Measurements from ENCODE around the gene SYS1. TPM values are rescaled to one million over a fixed set of nuclear protein-coding genes. Genes with fewer than 3 reads are reported as not detected.

The SYS1 gene
- total and polyA plus RNA-seq, 2 donors (not counting 3 experiments of a cell fraction or from before 2014, with no cell fraction given), result 27.4 to 79.6 TPM

- intact Hi-C loops (cut with micrococcal nuclease), result loop anchor here (10.0 kb wide), 1 partner anchor 574 kb away; the partner anchor contains the start of gene PLTP
- Histone ChIP-seq H2AFZ (ENCODE audit: low read depth, low read length) (no peak overlapping the region), H3K79me2 (ENCODE audit: control insufficient read depth, insufficient read depth, low read length) (peaks cover 73% of the 10 kb centered on the region), H3K27ac (ENCODE audit: insufficient read depth, low read depth, low read length) (no peak overlapping the region), H4K20me1 (replicated peaks; ENCODE audit: control insufficient read depth, extremely low read depth, insufficient read depth, low read length) (no peaks in the 10 kb centered on the region), H3K9ac (replicated peaks; ENCODE audit: extremely low read depth, insufficient read depth, low read length) (no peak overlapping the region), H3K4me3 (replicated peaks in 1 of 3; ENCODE audit: insufficient read depth in 1 of 3, low read depth in 1 of 3, low read length in 3 of 3) (no peak overlapping the region), H3K4me2 (ENCODE audit: insufficient read depth, low read length) (no peak overlapping the region), H3K36me3 (ENCODE audit: control insufficient read depth in 2 of 2, extremely low read depth in 1 of 2, insufficient read depth in 2 of 2, low read length in 2 of 2) (peaks cover 0 to 3% of the 10 kb centered on the region in 2 experiments), H3K4me1 (ENCODE audit: control insufficient read depth, extremely low read depth, insufficient read depth, low read length) (peaks cover 55% of the 10 kb centered on the region), H3K9me3 (replicated peaks; ENCODE audit: control insufficient read depth, insufficient read depth, low read length) (no peaks in the 10 kb centered on the region), H3K27me3 (ENCODE audit: control insufficient read depth in 2 of 2, insufficient read depth in 2 of 2, low read length in 2 of 2) (no peaks in the 10 kb centered on the region), H3K9me1 (replicated peaks; ENCODE audit: control insufficient read depth, extremely low read depth, insufficient read depth, low read length) (no peaks in the 10 kb centered on the region)
- TF ChIP-seq MAX (IDR thresholded peaks at IDR 0.05; ENCODE audit: insufficient read depth, insufficient read length), result no peak
- DNase-seq (ENCODE audit: low read depth, low spot score) (no peak), FAIRE-seq (no peak)
- CTCF ChIA-PET, result interaction anchor here (1.1 kb wide), 1 partner anchor 96 kb away, joined by 3 read pairs; no protein-coding TSS in a partner anchor
- POLR2A ChIA-PET, result no interaction called here
- BruUV-seq (replicated peaks), result no TSS peak
- dilution Hi-C loops (cut with MboI; ENCODE audit: extremely low pct_ligation_motif_present, low sequenced_read_pairs), result no loop called here
Observed at GRCh38 chr20:45340236-45340847, 22.6 kb upstream of the SYS1 start.

DNA sequence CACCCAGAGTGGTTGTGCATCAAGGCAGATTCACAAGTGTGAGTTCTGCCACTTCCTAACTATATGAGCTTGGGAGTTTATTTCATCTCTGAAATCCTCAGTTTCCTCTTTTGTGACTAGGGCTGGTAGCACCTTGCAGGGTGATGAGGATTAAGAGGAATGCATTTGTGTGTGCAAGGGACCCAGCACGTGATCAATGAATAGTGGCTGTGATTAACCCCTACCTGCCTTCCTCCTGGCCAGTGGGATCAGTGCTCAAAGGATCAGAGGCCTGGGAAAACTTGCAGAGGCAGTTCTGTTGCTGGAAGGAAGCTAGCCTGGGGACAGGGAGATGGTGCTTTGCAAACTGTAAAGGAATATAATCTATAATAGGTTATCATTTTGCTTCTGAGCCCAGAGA lies 22.0 kb upstream of the SYS1 start:
- POLR2A ChIA-PET, result no interaction called here
- no peak overlapping the region for H3K9ac ChIP-seq (replicated peaks; ENCODE audit: extremely low read depth, insufficient read depth, low read length)
- no peaks in the 10 kb centered on the region for H3K9me1 ChIP-seq (replicated peaks; ENCODE audit: control insufficient read depth, extremely low read depth, insufficient read depth, low read length)
- CTCF ChIA-PET, result interaction anchor here (1.1 to 1.4 kb wide), 4 partner anchors 12 to 96 kb away, joined by 3 to 4 read pairs (median 3); no protein-coding TSS in a partner anchor
- H4K20me1 ChIP-seq (replicated peaks; ENCODE audit: control insufficient read depth, extremely low read depth, insufficient read depth, low read length), result no peaks in the 10 kb centered on the region
- H3K27me3 ChIP-seq (ENCODE audit: control insufficient read depth in 2 of 2, insufficient read depth in 2 of 2, low read length in 2 of 2), result no peaks in the 10 kb centered on the region
- peaks cover 61% of the 10 kb centered on the region for H3K4me1 ChIP-seq (ENCODE audit: control insufficient read depth, extremely low read depth, insufficient read depth, low read length)
- intact Hi-C loops (cut with micrococcal nuclease), result loop anchor here (10.0 kb wide), 1 partner anchor 574 kb away; the partner anchor contains the start of gene PLTP
- FAIRE-seq, result no peak
- dilution Hi-C loops (cut with MboI; ENCODE audit: extremely low pct_ligation_motif_present, low sequenced_read_pairs), result no loop called here
- H2AFZ ChIP-seq (ENCODE audit: low read depth, low read length), result no peak overlapping the region
- no peak overlapping the region for H3K27ac ChIP-seq (ENCODE audit: insufficient read depth, low read depth, low read length)
- H3K79me2 ChIP-seq (ENCODE audit: control insufficient read depth, insufficient read depth, low read length), result peaks cover 78% of the 10 kb centered on the region
- no peak for TF ChIP-seq CTCF (IDR thresholded peaks at IDR 0.05; ENCODE audit: extremely low read depth in 1 of 2, insufficient read depth in 1 of 2, low read depth in 1 of 2, low read length in 2 of 2)
- no peak for TF ChIP-seq POLR2AphosphoS5 (IDR thresholded peaks at IDR 0.05; ENCODE audit: insufficient read depth, low read depth, low read length)
- no peak for TF ChIP-seq MAX (IDR thresholded peaks at IDR 0.05; ENCODE audit: insufficient read depth, insufficient read length)
- TF ChIP-seq MYC (IDR thresholded peaks at IDR 0.05; ENCODE audit: low read depth, low read length), result no peak
- H3K9me3 ChIP-seq (replicated peaks; ENCODE audit: control insufficient read depth, insufficient read depth, low read length), result no peaks in the 10 kb centered on the region
- H3K36me3 ChIP-seq (ENCODE audit: control insufficient read depth in 2 of 2, extremely low read depth in 1 of 2, insufficient read depth in 2 of 2, low read length in 2 of 2), result peaks cover 0 to 3% of the 10 kb centered on the region in 2 experiments
- no TSS peak for BruUV-seq (replicated peaks)
- H3K4me2 ChIP-seq (ENCODE audit: insufficient read depth, low read length), result no peak overlapping the region
- no peak for DNase-seq (ENCODE audit: low read depth, low spot score)
- H3K4me3 ChIP-seq (replicated peaks in 1 of 3; ENCODE audit: insufficient read depth in 1 of 3, low read depth in 1 of 3, low read length in 3 of 3), result no peak overlapping the region
